CD4-positive, alpha-beta T cell treated with Interleukin-15 for 4 hours (primary cell): ENCODE measurements around the gene DNASE2.
"Not testable (repeated sequence)": the region's sequence is repeated elsewhere in the genome, so short reads cannot be mapped to it uniquely, and the experiment has no call there.

Source experiments
- DNase-seq: peaks from one replicate; pipeline ENCODE4 v3.0.0-alpha.2; 2020; ENCODE audit warnings: low spot score

Gene DNASE2

DNA sequence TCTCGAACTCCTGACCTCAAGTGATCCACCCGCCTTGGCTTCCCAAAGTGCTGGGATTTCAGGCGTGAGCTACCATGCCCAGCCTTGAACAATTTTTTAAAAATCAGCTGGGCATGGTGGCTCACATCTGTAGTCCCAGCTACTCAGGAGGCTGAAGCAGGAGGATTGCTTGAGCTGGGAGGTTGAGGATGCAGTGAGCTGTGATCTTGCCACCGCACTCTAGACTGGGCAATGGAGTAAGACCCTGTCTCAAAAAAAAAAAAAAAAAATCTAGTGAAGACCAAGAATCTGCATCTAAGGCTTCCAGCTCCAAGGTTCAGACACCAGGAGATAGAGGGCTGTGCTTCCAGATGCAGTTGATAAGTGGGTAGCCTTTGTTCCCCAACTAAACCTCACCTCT, 17.1 kb downstream of the DNASE2 start:
- DNase-seq, result no peak

- DNase-seq, result no peak
These were observed 21.7 kb downstream of the DNASE2 start for GRCh38 chr19:12859546-12859945.

DNA sequence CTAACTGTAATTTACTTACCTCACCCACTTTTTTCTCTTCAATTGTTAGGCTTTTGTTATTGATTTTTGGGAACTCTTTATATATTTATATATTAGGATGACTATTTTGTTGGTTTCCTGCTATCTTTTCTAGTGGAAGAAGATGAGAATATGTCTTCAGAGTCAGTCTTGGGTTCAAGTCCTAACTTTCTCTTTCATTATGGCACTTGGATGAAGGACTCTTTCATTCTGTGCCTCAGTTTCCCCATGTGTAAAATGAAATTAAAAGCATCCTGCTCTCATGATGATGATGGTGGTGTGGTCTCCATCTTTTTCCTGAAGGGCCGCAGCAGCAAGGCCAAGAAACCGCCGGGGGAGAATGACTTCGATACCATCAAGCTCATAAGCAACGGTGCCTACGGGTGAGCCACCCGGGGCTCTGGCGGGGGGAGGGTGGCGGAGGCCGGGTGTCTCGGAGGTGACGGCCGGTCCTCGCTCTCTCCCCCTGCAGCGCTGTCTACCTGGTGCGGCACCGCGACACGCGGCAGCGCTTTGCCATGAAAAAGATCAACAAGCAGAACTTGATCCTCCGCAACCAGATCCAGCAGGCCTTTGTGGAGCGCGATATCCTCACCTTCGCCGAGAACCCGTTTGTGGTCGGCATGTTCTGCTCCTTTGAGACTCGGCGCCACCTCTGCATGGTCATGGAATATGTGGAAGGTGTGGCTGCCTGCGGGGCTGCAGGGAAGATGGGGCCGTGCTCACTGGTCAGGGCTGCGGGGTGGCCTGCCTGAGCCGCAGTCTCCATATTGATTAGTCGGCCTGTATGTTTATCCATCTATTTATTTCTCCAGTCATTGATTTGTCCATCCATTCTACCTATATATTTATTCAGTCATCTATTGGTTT, 23.0 kb downstream of the DNASE2 start:
- no peak for DNase-seq

- DNase-seq, result no peak
These were observed 24.6 kb downstream of the DNASE2 start for GRCh38 chr19:12856653-12857052.

- DNase-seq, result peak; percentile 84
These were observed 33.8 kb downstream of the DNASE2 start for GRCh38 chr19:12847159-12848139.

DNA sequence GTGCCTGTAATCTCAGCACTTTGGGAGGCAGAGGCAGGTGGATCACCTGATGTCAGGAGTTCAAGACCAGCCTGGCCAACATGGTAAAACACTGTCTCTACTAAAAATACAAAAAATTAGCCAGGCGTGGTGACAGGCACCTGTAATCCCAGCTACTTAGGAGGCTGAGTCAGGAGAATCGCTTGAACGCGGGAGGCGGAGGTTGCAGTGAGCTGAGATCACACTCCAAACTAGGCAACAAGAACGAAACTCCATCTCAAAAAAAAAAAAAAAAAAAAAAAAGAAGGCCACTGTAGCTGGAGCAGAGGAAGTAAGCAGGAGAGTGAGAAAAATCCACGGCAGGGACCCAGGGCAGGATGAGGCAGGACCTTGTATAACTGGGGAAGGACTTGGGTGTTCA, 34.6 kb downstream of the DNASE2 start:
- DNase-seq, result not testable (repeated sequence)

GRCh38 chr19:12843999-12844732, 37.1 kb downstream of the DNASE2 start:
- DNase-seq, result no peak

DNA sequence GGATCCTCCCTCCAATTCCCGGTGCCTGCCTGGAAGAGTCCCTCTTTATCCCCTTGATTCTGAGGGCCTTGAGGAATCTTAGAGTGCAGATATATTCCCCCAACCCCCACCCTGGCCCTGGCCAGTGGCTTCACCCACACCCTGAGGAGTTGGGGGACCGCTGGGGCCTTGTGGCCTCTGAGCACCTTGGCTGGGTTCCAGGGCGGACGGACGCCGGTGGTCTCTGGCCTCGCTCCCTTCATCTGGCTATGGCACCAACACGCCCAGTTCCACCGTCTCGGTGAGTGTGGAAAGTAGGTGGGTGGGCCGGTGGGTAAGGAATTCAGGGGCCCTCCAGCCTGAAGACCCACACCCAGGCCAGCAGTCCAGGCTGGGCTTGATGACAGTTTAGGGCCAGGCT, 37.9 kb downstream of the DNASE2 start:
- no peak for DNase-seq

DNA sequence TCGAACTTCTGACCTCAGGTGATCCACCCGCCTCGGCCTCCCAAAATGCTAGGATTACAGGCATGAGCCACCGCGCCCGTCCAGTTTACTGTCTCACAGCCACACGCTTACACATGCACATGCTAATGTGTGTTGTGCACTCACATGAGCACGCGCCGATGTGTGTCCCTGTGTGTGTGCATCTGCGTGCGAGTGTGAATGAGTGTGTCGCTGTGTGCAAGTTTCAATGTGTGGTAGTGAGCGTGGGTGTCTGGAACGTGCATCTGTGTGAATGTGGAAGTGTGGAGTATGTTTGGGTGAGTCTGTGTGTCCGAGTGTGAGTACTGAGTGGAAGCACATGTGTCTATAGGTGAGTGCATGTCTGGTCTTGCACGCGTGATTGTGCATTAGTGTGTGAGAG, 38.7 kb downstream of the DNASE2 start:
- no peak for DNase-seq

DNA sequence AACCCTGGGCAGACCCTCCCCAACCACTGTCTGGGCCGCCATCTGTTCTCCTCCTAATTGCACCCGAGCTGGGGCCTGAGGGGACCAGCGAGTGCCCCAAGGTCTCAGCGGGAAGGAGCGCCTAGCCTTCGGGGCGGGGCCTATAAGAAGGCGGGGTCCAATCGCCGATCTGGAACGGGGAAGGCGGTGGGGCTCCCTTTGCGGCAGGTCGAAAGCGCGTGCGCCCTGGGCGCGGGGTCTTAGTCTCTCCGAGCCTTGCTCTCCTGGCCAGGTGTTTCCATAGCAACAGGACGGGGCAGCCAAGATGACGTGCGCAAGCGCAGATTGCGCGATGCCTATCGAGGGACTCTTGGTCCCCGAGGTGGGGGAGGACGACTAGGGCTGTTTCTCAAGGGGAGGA, 40.2 kb downstream of the DNASE2 start:
- DNase-seq, result no peak

- DNase-seq, result no peak
These were observed 40.9 kb downstream of the DNASE2 start for GRCh38 chr19:12840091-12841079.

DNA sequence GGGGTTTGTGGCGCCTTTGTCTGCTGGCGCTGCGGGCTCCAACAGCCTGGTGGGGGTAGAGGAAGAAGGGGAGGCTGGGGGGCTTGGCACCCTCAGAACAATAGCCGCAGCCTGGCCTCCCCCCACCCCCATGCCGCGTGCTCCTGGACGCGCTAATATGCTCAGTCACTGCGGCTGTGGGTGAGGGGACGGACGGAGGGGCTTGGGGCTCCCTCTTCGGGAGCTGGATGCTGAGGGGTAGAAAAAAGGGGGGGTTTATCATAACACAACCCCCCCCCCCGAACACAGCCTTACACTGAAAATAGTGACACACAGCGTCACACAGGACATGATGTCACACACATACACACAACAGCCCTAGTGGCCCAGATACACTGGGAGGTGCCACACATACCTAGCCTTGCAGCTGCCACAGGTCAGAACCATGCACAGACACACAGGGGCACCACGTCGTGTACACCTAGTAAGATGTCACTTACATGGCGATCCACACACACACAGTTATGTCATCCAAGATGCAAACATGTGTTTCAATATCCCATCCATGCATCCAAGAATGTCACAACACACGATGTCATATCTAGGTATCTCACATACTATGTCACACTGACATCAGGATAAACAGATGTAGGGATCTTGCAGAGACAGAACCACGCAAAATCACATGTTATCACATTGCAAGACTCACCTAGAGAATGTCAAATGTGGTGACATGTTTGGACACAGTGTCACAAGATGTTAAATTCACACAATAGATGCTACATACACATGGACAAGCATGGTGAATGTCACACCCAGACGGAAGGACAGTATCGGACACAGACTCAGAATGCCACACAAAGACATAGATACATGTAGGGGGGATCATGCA, 42.1 kb downstream of the DNASE2 start:
- no peak for DNase-seq

GRCh38 chr19:12838182-12838885, 42.9 kb downstream of the DNASE2 start, which contains the start of gene MAST1:
TSS of gene MAST1 (plus strand) at chr19:12838515. CDS start at chr19:12838573, 58 bp downstream.
- DNase-seq, result peak; percentile 25

DNA sequence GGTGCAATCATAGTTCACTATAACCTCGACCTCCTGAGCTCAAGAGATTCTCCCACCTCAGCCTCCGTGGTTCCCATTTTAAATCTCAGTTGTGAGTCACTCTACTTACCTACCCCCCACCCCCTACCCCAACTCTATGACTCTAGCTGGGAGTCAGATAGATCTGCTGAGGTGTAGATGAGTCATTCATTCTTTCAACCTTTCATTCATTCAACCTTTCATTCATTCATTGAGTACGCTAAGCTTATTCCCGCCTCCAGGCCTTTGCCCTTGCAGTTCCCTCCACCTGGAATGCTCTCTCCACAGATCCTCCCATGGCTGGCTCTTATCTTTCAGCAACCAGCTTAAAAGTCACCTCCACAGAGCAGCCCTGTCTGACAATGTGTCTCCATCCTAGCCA, 44.0 kb downstream of the DNASE2 start:
- DNase-seq, result no peak

DNA sequence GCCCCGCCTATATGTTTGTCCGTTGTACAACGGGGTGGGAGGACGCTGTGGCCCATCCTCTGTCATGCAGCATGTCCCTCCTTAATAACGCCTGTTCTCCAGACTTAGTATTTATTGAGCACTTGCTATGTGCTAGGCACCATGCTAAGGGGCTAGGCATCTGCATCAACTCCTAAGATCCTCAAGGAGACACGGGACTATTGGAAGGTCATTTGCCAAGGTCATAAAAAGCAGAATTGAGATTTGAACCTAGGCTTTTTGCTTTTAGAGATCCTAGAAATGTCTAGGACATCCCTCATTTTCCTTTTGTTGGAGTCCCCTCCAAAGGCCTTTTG, 44.8 kb downstream of the DNASE2 start:
- DNase-seq, result no peak

- no peak for DNase-seq
These were observed 46.1 kb downstream of the DNASE2 start for GRCh38 chr19:12834976-12835757.

GRCh38 chr19:12834566-12834943, 46.7 kb downstream of the DNASE2 start, which contains the start of gene RTBDN:
TSS of gene RTBDN (minus strand) at chr19:12834579. CDS start at chr19:12829979, 4,600 bp downstream.
- no peak for DNase-seq
